ENCODE data around the gene PRKCZ.

GRCh38 chr1:2050793-2051682, 827 bp downstream of the PRKCZ start:
- TF ChIP-seq CTCF (conservative IDR thresholded peaks at IDR 0.05; ENCODE audit: low read length) = no peak
- TF ChIP-seq EZH2phosphoT487 (IDR thresholded peaks at IDR 0.05; ENCODE audit: borderline replicate concordance, low read depth, low read length) = no peak
